Measurements from ENCODE around the gene HAPLN3.

Gene HAPLN3

DNA sequence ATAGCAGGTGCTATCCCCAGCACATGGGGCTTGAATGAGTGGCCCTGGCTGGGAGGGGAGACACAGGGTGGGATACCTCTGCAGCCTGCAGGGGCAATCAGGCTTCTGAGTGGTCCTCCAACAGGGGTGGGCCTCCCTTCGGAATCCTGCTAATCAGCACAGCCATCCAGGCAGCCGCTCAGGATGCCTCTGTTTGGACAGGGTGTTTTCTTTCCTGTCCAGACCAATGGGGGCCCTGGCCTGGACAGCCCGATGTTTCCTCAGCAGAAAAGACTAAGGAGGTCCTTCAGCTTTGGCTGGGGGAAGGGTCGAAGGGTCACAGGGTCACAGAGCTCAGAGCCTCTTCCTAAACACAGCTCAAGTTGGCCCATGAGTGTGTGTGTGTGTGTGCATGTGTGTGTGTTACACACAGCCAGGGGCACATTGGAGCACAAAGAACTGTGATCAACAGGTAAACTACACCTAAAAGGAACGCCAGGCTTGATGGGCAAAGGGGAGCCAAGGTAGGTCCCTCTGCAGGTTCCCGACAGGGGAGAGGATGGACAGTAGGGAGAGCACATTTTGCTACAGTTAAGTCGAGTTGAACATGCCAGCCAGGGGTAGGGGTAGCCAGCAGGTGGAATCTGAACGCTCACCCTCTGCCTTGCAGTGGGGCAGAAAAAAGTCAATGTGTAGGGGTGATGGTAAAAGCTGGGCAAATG, 1.1 kb upstream of the HAPLN3 start:
- DNase-seq (ENCODE audit: low spot score) = no peak

DNA sequence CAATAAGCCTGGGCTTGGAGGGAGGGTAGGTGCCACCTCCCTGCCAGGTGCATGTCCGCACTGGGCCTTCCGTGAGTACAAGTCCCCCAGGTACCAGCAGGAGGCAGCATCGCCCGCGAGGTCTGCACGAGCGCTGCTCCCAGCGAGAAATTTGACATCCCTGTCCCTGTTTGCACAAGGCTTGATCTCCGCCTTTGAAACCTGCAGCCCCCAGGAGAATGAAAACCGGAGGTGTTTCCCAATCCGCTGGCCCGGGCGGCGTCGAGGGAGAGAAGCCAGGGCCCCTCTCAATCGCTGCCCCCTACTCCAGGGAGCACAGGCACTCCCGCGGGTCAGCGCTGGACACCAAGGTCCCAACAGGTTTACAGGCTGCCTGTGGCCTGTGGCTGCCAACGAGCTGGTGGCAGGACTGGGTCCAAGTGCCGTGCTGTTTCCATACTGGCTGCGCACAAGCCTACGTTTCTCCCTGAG, 961 bp downstream of the HAPLN3 start:
- peak; percentile 92 for DNase-seq (ENCODE audit: low spot score)

DNA sequence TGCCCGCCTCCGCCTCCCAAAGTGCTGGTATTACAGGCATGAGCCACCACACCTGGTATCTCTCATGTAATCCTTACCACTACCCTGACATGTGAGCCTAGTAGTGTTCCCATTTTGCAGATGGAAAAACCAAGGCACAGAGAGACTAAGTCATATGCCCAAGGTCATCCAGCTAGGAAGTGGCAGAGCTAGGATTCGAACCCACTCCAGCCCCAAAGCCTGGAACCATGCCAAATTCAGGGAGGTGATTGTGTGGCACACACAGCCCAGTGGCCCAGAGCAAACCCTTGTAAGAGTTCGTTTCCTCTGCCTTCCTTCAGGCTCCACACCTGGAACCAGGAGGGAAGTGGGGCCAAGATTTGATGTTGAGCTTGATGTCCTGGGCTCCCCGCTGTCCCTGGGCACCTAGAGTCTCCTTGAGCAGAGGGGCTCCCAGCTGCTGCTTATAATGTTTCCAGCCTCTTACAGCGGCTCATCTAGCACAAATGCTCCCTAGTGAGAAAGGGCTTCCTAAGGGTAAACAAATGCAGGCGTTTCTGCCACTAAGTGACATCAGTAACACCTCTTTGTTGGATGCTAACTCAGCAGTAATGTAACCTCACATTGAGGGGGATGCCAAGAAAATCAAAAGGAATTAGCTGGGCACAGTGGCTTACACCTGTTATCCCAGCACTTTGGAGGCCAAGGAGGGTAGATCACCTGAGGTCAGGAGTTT, 3.6 kb downstream of the HAPLN3 start:
- DNase-seq (ENCODE audit: low spot score) = no peak

DNA sequence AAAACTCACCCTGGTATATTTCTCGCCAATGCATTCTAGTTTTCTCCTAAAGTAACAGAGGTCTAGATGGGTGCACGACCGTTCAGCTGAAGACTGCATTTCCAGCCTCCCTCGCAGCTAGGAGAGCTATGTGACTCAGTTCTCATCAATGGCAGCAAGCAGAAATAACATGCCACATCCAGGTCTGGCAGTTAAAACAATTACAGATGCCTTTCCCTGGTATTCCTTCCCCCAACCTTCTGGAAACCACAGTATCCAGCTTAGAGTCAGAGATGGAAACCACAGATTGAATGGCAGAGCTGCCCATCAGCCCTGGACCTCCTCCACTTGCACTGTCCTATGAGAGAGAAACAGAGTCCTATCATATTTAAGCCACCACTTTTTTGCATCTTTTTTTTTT, 4.8 kb downstream of the HAPLN3 start:
- no peak for DNase-seq (ENCODE audit: low spot score)

DNA sequence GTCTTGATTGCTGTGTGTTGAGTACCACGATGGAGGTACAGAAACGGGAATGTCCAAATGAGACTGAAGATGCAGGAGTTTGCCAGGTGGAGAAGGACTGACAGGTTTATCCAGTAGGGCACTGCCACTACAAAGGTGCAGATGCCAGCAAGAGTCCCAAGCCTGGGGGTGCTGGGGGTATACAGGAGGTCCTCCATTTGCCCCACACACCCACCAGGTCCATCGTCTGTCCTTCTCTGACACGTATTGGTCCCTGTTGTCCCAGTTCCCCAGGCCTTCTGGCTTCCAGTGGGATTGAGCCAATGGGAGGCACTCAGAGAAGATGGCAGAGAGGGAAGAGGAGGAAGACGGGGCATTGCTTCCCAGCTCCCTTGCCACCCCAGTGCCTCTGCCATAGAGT, 6.6 kb downstream of the HAPLN3 start:
- no peak for DNase-seq (ENCODE audit: low spot score)

DNA sequence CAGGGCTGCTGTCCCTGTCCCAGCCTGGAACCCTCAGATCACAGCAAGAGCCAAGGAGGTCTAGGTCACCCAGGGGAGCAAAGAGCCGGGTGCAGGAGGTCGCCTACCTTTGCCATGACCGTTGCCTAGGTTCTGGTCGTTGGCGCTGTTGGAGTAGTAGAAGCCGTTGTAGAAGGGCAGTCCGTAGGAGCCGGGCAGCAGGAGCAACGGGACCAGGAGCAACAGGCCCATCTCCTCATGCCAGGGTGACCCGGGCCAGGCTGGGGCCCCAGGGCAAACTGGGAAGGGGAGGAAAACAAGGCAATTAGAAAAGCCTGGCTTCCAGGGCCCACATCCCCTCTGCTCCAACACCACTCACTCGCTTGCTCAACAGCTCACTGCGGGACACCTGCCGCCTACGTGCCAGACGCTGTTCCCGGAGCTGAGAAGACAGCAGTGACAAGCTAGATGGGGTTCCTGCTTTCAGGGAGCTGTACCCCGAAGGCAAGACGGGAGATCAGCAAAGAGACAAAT, 8.2 kb downstream of the HAPLN3 start:
- DNase-seq (ENCODE audit: low spot score) = no peak

DNA sequence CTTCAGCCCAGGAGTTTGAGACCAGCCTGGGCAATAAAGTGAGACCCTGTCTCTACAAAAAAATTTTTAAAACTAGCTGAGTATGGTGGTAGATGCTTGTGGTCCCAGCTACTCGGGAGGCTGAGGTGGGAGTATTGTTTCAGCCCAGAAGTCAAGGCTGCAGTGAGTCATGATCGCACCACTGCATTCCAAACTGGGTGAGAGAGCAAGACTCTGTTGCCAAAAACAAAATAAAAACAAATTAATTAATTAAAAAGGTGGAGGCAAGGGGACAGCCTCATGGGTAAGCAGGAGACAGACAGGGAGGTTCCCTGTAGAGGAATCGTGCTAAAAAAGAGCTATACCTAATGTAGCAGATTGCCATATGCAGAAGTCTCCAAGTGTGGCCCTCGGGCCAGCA, 12.6 kb downstream of the HAPLN3 start:
- DNase-seq (ENCODE audit: low spot score) = no peak

DNA sequence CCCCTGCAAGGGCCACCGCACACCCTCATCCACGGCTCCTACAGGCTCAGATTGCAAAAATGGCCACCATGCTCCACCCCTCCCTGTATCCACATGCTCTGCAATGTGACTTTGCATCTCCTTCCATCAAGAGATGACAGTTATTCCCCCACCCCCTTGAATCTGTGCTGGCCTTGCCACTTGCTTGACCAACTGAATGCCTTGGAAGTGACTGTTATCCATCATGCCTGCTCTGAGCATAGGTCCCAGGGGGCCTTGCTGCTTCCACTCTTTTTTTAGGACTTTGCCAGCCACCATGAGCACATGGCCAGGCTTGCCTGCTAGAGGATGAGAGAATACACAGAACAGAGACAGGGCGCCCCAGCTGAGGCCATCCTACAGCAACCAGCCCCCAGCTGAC, 13.6 kb downstream of the HAPLN3 start:
- no peak for DNase-seq (ENCODE audit: low spot score)

DNA sequence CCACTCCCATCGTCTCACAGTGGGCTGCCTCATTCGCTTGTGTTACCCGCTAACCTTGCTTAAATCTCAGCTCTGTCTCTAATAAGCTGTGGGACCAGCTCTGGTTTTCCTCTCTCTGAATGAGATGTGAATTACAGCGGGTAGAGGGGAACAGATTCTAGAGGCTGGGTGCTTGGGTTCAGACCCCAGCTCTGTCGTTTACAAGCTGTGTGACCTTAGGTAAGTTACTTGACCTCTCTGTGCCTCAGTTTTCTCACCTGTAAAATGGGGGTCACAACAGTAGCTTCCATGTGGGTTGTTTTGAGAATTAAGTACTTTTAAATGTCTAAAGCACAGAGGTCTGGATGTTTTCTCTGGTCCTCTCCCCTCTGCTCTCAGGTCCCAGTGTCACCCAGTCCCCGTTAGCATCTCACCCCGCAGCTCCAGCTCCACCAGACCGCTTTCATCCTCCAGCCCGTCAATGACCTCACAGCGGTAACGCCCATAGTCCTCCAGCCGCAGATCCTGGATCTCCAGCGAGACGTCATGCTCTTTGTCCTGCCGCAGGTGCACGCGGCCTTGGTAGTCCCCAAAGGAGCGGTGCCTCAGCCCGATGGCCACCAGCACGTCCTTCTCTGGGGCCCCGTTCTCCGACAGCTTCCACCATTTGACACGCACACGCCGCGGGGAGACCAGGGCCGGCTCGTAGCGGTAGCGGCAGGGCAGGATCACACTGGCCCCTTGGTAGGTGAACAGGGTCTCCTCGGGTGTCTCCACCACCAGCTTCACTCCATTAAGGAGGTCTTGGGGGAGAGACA, 14.2 kb downstream of the HAPLN3 start:
- no peak for DNase-seq (ENCODE audit: low spot score)

DNA sequence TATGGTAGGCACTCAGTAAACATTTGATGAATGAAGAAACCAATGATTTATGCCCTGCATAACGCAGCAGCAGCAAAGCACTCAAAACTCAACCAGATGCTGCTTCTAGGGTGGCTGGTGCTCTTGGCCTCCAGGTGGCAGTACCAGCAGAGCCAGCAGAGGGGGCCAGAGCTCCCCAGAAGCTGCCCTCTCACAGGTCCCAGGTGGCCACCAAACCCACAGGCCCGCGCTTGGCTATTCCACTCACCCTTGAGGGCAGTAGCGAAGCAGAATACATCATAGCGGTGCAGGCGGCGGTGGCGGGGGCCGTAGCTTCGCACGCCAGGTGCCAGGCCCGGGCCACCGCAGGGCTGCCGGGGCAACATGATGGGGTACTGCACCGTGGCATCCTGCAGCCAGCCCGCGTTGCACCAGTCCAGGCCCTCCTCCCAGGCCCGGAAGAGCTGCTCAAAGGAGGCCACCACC, 16.6 kb downstream of the HAPLN3 start:
- DNase-seq (ENCODE audit: low spot score) = peak; percentile 95

DNA sequence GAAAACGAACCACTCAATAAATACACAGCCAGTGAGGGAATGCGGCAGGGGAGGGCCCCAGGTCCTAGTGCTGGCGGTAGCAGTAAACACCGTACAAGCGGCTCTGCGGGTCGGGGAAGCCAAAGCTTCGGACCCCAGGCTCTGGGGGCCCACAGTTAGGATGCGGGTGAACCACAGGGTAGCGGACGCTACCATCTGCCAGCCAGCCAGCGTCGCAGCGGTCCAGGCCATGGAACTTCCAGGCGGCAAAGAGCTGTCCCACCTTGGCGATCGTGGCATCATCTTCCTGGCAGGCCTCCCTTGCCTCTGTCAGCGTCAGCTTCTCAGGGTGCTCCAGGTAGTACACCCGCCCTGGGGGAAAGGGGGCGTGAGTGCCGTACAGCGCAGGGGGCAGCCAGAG, 17.4 kb downstream of the HAPLN3 start:
- DNase-seq (ENCODE audit: low spot score) = no peak

DNA sequence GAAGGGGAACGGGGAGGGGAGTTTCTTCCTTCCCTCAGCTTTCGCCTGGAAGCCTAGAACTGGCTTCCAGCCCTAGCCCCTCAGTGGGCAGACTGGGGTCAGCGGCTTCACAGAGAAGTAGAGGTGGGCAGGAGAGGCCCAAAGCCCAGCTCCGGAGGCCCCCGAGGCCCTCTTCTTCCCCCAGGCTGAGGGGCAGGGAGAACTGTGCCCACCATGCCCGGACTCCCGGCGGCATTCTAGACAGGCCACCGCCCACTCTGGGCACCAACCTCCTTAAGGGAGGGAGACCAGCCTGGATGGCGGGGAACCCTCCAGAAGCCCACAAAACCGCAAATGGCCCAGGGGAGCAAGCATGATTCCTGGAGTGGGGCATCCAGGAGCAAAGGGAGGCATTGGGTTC, 17.9 kb downstream of the HAPLN3 start:
- no peak for DNase-seq (ENCODE audit: low spot score)

DNA sequence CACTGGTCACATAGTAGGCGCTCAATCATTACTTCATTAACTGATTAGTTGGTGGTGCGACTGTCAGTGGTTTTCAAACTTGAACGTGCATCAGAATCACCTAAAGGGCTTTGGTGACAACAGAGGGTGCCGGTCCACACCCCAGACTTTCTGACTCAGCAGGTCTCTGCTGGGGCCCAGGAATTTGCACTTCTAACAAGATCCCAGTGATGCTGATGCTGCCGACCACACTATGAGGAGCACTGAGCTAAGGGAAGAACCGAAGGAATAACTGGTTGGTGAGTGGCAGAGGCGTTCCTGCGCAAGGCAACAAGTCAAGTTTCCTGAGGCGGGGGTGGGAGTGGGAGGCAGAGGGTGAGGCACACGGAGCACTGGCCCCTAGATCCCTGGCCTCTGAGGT, 18.8 kb downstream of the HAPLN3 start:
- DNase-seq (ENCODE audit: low spot score) = no peak

DNA sequence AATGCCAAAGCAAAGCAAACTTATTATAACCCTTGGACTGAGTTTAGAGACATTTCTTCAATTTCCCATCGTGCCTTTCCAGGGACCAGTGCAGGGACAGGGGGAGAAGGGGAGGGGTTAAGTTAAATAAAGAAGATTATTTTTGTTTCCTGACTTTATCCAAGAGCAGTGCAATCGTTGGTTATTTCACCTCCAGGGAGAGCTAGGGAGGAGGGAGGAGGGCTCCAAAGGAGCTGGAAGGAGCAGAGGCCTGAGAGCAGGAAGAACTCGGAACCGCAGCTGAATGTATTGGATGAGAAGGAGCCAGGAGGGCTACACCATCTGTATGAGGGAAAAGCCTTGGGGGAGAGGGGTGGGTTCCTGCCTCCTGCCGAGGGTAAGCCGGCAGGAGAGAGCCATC, 20.7 kb downstream of the HAPLN3 start:
- no peak for DNase-seq (ENCODE audit: low spot score)

DNA sequence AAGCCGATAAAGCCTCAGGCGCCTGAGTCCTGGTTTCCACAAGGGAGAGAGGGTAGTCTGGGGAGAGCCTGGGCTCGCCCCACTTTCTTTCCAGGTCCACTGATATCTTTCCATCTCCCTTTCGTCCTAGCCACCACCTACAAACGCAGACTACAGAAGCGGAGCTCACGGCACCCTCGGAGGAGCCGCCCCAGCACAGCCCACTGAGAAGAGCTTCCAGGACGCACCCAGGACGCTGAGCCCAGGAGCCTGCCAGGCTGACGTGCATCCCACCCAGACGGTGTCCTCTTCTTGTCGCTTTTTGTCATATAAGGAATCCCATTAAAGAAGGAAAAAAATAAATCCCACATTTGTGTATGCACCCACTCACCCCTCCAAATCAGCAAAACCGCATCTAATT, 21.1 kb downstream of the HAPLN3 start:
- no peak for DNase-seq (ENCODE audit: low spot score)

DNA sequence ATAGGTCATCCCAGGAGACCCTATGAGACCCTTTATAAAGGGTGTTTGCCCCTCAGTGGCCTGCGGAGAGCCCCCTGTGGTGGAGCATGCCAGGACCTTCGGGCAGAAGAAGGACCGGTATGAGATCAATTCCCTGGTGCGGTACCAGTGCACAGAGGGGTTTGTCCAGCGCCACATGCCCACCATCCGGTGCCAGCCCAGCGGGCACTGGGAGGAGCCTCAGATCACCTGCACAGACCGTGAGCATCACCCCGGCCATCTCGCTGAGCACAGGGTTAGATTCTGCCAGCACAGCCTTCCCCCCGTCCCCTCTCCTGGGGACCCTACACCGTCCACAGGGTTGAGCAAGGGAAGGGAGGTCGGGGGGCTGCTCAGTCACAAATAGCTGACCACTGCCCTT, 21.6 kb downstream of the HAPLN3 start:
- DNase-seq (ENCODE audit: low spot score) = no peak

DNA sequence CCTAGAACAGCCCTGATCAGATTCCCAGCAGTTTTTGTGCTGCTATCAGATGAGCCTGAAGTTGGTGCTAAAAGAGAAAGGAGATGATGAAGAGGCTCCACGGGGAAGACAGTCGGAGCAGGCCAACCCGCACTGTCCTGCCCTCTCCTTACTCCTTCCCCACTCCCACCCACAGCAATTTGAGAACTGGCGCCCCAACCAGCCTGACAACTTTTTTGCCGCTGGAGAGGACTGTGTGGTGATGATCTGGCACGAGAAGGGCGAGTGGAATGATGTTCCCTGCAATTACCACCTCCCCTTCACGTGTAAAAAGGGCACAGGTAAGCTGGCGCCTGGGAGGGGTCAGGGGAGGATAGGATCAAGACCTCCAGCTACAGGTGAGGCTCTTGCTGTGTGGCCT, 22.6 kb downstream of the HAPLN3 start:
- DNase-seq (ENCODE audit: low spot score) = no peak

DNA sequence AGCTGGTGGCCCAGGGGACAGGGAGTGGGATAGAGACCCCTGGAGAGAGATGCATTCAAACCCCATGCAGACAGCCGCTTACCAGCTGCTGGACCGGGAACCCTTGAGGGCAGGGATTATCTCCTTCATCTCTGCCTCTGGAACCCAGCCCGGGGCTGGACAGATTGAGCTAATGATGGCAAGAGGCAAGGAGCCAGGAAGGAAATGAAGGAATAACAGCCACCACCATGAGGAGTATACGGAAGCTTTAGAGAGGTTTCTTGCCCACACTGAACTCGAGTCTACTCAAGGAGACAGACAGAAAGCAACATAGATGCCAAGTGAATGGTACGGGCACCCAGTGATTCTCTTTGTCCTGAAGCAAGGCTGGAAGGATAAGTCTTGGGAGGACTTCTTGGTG, 23.2 kb downstream of the HAPLN3 start:
- DNase-seq (ENCODE audit: low spot score) = no peak

DNA sequence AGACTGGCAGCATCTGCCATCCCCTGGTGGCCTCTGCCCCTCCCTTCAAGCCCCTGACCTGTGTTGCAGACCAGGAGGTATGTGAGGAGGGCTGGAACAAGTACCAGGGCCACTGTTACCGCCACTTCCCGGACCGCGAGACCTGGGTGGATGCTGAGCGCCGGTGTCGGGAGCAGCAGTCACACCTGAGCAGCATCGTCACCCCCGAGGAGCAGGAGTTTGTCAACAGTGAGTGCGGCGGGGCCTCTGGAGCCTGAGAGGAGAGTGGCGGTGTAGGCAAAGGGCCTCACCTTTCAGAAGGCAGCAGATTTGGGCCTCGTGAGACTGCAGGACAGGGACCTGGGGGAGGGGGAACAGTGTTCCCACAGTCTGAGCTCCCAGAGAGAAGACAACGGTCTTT, 24.0 kb downstream of the HAPLN3 start:
- no peak for DNase-seq (ENCODE audit: low spot score)

DNA sequence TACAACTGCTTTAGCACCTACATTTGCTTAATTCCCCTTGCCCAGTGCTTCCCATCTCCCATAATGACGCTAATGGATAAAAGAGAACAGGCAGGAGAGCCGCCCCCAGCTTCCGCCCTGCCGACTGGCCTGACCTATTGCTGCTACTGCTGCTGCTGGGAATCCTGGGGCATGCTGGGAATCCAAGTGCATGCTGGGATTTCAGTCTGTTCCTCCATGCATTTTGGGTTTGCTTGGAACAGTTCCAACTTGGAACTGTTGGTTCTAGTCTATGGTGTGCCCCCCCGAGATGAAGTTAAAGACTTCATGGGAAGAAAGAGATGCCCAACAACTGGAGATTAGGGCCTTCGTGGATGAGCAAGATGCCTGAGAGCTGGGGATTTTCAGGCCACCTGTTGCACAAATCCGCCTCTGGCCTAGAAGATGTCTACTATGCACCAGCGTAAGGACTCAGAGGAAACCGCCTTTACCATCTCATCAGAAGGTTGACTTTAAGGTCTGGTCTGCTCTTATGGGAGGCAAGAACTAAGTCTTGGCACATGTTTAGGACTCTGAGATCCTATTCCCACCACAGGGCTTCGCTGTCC, 29.0 kb downstream of the HAPLN3 start:
- no peak for DNase-seq (ENCODE audit: low spot score)

DNA sequence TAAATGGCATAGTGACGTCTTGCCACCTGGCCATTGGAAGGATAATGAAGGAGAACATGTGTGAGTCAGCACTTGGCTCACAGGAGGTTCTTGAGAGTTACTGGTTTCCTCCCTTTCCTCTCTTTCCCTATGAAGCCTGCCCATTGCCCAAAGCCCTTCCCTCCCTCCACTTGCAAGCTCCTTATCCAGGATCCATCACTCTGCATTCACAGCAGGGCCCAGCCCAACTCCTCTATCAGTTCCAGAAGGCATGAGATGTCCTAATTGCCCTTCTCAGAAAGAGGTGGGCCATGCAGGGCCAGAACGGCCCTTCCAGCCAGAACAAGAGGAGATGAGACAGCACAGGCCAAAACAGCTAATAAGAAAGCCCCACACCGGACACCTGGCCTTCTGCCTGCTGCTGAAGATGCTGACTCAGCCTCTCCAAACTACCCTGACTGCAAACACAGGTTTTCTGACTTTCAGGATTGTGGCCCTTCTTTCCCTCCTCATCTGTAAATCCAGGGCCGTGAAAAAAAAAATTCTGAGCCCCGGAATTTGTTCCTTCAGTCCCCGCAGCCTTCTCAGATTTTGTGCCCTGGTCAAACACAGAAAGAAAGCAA, 29.7 kb downstream of the HAPLN3 start:
- no peak for DNase-seq (ENCODE audit: low spot score)
